ENCODE results near the gene PEAK3.

Gene PEAK3

DNA sequence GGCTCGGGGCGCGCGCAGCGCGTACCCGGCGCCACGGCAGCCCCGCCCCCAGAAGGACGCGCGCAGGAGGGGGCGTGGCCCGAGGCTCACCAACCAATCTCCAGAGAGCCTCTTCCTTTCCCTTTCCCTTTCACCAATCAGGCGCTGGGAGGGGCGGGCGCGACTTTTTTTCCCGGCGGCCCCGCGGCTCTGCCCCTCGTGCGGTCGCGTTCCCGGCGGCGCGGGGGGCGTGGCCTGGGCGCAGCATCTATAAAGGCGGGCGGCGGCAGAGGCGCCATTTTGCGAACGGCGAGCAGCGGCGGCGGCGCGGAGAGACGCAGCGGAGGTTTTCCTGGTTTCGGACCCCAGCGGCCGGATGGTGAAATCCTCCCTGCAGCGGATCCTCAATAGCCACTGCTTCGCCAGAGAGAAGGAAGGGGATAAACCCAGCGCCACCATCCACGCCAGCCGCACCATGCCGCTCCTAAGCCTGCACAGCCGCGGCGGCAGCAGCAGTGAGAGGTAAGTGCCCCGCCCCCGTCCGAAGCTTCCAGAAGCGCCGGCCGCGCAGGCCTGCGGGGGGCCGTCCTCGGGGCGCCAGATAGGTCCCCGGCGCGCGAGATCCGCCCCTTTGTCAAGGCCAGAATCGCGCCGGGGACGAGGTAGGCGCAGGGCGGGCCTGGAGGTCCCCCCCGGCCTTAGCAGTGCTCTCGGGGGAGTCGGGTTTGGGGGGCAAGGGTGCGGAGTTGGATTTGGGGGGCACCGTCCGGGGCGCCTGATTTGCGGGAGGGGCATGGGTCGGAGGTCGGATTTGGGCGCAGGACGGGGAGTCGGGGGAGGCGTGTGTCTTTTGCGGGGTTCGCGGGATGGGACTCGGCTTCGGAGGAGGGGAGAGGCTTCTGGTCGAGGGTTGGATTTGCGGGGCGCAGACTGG, 12.5 kb downstream of the PEAK3 start:
- peak; percentile 97 for DNase-seq

DNA sequence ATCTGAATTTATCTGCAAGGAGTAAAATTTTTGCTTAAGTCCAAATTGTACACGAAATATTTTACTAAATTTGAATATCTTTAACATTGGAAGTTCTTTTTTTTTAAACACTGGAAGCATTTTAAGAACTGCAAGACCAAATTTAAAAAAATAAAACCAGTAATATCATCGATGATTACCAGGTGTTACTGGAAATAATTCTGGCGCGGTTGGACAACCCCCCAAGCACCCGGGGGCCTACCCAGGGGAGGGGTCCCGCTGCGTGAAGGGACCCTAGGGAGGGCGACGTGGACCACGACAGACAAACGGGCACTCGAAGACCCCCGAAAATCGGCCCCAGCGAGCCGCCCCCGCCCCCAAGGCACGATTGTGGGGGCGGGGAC, 13.1 kb downstream of the PEAK3 start:
- no peak for DNase-seq

DNA sequence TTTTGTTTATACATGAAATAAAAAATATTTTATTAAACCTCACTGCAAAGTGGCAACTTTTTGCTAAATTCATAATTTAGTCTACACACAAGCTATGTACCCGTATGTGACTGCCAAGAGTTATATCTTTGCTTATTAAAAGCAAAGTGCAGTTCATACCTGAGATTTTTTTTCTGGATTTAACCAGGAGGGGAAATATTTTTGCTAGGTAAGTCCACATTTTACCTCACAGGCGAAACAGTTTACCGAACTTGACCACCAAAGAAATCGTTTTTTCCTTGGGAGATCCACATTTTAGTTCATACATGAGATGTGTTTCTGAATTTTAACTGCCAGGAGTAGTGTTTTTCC, 13.5 kb downstream of the PEAK3 start:
- DNase-seq, result no peak

DNA sequence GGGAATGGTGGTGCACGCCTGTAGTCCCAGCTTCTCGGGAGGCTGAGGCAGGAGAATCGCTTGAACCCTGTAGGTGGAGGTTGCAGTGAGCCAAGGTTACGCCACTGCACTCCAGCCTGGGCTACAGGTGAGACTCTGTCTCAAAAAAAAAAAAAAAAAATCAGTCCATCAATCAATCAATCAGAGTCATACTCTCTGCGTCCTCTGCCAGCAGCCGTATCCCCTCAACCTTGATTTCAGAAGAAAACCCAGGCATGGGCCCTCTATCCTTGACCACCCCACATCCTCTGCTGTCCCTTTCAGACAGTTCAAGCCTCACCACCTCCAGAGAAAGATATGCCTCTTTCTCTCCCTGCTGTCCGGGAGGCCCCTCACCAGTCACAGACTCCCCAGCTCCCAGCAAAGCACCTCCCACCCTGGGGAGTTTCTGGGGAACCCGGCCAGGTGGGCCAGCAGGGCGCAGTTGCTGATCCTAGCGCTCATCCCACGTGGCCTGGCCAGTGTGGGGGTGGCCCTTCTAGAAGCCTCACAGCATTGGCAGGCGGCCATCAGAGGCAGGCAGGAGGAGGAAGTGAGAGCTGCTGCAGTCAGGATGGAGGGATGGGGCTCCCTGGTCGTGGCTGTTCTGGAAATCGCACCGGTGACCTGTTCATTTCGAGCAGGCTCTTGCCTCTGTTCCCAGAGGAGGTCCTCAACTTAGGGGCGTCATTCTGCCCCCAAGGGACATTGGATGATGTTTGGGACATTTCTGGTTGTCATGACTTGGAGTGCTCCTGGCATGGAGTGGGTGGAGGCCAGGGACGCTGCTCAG, 15.6 kb downstream of the PEAK3 start:
- DNase-seq, result peak; percentile 39

DNA sequence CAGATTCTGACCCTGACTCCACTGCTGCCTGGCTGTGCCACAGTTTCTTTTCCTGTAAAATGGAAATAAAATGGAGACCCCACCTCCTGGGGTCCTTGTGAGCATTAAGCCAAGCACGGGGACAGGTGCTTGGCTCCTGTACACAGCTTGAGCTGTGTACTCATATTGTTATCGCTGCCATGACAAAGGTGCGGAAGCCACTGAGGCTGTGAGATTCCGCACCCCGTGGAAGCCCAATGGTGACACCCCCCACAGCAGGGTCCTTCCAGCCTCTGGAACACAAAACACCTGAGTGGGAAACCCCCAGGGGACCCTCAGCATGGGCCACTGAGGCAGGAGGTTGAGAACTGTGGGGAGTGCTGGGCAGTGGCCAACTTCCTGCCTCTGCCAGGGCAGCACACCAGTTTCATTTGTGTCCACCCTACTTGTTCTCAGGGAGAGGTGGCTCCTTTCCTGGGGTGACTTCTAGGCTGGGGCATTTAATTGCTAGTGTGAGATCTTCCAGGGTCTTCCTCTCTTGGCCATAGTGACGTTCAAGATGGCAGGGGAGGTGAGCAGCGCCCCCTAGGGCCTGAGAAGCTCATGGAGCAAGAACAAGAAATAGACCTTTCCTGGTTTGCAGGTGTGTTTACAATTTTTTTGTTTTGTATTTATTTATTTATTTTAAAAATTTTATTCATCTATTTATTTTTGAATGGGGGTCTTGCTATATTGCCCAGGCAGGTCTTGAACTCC, 20.4 kb downstream of the PEAK3 start:
- DNase-seq, result no peak

DNA sequence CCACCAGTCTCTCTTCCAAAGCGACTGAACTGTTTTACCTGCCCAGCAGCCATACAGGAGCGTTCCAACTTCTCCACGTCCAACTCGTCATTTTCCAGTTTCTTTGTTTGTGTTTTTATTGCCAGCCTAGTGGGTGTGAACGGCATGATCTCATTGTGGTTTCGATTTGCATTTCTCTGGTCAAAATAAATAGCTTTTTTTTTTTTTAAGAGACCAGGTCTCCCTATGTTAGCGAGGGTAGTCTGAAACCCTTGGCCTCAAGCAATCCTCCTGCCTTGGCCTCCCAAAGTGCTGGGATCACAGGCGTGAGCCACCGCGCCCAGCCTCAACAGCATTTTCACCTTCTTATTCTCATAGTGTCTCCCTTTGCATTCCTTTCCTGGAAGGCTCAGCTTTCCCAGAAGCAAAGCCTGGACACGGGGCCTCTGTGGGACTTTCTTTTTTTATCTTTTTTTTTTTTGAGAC, 21.6 kb downstream of the PEAK3 start:
- DNase-seq, result no peak

DNA sequence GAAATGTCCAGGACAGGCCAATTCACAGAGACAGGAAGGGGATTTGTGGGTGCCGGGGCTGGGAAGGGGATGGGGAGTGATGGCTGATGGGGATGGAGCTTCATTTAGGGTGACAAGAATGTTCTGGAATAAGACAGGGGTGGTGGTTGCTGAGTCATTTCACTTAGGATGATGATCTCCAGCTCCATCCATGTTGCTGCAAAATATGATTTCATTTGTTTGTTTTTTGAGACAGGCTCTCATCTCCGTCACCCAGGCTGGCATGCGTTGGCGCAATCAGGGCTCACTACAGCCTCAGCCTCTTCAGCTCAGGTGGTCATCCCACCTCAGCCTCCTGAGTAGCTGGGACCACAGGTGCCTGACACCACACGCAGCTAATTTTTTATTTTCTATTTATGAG, 22.6 kb downstream of the PEAK3 start:
- DNase-seq, result no peak

DNA sequence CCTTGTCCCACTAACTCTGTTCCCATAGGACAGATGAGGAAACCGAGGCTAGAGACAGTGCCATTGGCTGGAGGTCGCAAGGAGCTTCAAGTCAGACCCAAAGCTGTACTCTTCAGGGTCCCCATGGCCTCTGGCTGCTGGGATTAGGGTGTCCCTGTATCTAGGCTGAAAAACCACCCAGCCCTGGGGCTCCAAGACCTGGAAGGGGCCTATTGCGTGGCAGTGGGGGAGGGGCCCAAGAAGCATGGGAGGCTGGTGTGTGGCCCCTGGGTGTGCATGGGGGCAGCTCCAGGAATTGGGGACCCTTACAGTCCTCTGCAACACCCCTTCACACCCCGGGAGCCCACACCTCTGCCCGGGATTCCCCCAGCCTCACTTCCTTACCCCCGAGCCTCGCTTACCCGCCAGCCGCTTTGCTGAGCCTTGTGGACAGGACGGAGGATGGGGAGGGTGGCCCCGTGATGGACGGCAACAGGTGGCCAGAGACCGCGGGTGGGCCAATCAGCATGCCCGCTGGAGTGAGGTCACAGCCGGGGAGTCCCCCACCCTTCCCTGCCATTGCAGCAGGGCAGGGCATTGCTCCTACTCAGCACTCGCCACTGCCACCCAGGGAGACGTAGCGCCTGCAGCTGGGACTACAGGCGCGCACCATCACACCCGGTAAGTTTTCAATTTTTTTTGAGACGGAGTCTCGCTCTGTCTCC, 25.8 kb downstream of the PEAK3 start, which contains the start of gene JSRP1:
Gene JSRP1 (minus strand): TSS at position 436 of the 704 bp plus-strand sequence. CDS start 1,103 bp downstream, outside the sequence.
- DNase-seq, result no peak

DNA sequence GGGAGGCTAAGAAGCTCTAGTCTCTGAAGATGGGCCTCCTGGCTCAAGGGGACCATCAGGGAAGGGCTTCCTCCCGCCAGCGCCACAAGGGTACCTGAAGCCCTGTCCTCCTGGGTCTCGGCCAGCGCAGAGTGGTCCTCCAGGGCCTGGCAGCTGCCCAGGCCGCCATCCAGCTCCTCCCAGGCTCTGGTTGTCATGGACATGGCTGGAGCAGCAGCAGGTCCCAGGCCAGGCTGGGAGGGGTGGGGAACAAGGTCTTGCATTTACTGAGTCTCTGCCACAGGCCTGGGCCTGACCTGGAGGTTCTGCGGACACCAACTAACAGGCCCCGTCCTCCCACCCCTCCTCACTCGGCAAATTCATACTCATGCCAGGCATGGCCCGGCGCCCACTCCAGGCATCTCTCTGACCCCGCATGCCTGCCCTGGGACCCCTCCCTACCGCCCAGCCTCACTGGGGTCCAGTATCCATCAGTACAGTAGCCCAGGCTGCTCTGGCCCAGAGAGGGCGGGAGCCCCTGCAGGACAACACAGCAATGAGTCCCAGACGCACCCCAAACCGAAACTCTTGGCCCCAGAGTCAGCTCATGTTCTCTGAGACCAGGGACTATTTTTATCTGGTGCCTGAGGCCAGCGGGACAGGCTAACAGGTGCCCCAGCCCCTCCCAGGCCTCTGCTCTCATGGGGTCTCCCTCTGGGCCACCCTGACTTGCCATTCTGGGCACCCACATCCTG, 26.7 kb downstream of the PEAK3 start:
- DNase-seq, result no peak

DNA sequence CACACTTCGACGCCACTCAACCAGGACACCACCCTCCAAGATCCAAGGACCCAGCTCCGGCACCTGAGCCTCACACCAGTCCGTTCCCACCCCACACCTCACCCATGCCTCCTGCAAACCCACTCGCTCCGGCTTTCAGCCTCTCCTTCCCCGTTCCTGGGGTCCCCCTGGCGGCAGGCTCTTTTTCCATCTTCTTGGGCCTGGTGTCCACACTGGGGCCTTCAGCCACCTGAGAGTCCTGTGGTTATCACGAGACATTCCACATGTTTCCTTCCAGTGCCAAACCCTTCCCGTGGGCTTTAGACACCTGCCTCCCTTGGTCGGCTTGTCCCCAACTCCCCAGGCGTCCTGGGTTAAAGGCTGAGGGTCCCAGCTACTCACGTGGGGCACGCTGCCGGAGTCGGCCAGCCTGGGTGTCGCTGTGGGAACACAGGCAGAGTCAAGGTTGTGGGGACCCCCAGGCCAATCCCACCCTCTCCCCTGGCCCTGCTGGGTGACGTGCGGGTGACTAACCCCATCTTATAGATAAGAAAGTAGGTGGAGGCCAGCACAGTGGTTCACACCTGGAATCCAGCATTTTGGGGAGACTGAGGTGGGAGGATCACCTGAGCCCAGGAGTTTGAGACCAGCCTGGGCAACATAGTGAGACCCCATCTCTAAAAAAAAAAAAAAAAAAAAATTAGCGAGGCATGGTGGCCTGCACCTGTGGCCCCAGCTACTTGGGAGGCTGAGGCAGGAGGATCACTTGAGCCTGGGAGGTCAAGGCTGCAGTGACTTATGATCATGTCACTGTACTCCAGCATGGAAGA, 27.7 kb downstream of the PEAK3 start:
- DNase-seq, result no peak

DNA sequence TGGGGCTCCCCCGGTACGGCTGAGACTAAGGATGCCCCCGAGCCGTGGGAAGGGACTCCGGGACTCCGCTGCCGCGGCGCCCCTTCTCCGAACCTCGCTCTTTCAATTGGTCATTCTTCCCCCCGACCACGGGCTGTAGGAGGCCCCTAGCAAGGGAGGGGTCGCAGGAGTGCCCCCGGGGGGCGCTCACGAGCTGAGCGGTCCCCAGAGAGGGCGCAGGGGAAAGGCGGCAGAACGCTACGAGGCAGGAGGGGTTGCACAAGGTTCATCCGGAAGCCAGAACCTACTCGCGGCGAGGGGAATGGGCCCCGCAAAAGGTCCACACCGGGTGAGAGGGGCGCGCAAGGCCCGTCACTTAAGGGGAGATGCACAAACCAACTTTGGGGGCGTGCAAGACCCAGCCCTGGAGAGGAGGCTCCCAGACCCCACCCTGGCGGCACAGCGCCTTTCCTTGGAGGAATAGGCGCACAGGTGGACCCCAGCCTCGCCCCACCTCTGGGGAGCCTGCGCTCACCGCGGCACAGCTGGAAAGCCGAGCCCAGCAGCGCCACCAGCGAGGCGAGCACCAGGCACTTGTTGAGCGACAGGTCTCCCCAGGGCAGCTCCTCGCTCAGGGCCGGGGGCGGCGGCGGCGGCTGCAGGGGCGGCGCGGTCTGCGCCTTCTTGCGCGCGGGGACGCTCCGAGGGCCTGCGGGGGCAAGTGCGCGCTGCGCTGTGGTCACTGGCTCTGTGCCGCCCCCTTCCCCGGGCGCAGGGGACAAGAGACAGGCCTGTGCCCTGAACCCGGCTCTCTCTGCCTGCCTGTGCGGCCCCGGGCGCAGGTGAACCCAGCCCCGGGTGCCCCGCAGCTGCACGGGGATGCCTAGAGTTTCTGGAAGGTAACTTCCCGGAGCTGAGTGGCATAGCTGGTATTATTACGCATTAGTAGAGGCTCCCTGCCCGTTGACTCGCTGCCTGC, 28.6 kb downstream of the PEAK3 start:
- no peak for DNase-seq

DNA sequence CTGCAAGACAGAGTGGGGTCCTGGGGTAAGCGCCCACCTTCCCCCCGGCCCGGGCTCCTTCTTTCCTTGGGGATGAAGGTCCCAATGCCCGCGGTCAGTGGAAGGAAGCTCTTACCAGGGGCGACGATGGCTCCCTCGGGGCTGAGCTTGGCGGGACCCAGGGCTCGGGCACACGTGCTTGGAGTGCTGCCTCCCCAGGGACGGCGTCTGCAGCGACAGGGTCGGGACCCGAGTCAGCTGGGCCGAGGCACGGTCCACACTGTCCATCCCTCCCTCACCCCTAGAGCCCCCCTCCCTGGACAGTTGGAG, 29.2 kb downstream of the PEAK3 start:
- DNase-seq, result no peak

DNA sequence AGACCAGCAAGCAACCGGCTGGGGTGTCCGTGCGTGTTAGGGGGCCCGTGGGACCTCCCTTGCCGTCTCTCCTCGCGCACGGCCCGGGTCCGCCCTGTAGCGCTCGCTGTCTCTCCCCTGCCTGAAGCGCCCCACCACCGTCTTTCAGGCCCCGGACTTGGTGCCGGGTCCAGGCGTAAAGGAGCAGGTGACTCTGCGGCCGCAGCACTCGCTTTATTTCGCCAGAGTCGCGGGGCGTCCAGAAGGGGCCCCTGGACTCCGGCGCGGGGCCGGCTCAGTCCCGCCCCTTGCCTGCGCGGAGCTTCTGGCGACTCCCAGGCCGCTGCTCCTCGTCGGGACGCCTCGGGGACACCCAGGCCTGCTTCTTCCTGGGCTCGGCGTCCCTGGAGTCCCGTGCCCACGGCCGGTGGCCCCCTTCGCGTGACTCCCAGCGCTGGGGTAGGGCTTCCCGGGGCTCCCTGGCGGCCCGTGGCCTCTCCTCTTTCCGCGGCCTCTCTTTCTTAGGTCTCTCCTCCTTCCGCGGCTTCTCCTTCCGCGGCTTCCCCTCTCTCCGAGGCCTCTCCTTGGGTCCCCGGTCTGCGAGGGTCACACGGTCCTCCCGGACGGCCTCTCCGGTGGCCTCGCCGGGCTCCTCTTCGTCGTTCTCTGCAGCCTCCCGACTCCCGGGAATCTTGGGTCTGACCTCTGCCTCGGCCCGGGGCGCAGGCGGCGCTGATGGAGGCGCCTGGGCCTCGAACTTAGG, 29.7 kb downstream of the PEAK3 start:
- no peak for DNase-seq

DNA sequence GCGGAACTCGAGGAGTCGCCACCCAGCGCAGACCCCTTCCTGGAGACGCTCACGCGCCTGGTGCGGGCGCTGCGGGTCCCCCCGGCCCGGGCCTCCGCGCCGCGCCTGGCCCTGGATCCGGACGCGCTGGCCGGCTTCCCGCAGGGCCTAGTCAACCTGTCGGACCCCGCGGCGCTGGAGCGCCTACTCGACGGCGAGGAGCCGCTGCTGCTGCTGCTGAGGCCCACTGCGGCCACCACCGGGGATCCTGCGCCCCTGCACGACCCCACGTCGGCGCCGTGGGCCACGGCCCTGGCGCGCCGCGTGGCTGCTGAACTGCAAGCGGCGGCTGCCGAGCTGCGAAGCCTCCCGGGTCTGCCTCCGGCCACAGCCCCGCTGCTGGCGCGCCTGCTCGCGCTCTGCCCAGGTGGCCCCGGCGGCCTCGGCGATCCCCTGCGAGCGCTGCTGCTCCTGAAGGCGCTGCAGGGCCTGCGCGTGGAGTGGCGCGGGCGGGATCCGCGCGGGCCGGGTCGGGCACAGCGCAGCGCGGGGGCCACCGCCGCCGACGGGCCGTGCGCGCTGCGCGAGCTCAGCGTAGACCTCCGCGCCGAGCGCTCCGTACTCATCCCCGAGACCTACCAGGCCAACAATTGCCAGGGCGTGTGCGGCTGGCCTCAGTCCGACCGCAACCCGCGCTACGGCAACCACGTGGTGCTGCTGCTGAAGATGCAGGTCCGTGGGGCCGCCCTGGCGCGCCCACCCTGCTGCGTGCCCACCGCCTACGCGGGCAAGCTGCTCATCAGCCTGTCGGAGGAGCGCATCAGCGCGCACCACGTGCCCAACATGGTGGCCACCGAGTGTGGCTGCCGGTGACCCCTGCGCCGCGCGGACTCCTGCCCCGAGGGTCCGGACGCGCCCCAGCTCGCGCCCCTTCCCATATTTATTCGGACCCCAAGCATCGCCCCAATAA, 30.6 kb downstream of the PEAK3 start:
- DNase-seq, result no peak

DNA sequence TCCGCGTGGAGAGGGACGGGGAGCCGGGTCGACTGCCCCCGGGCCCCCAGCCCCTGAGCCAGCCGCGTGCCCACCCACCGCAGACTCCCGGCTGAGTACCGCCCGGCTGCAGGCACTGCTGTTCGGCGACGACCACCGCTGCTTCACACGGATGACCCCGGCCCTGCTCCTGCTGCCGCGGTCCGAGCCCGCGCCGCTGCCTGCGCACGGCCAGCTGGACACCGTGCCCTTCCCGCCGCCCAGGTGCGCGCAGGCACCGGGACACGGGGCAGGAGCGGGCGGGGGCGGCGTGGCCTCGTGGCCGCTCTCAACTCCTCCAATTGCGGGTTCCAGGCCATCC, 31.2 kb downstream of the PEAK3 start:
- DNase-seq, result no peak

DNA sequence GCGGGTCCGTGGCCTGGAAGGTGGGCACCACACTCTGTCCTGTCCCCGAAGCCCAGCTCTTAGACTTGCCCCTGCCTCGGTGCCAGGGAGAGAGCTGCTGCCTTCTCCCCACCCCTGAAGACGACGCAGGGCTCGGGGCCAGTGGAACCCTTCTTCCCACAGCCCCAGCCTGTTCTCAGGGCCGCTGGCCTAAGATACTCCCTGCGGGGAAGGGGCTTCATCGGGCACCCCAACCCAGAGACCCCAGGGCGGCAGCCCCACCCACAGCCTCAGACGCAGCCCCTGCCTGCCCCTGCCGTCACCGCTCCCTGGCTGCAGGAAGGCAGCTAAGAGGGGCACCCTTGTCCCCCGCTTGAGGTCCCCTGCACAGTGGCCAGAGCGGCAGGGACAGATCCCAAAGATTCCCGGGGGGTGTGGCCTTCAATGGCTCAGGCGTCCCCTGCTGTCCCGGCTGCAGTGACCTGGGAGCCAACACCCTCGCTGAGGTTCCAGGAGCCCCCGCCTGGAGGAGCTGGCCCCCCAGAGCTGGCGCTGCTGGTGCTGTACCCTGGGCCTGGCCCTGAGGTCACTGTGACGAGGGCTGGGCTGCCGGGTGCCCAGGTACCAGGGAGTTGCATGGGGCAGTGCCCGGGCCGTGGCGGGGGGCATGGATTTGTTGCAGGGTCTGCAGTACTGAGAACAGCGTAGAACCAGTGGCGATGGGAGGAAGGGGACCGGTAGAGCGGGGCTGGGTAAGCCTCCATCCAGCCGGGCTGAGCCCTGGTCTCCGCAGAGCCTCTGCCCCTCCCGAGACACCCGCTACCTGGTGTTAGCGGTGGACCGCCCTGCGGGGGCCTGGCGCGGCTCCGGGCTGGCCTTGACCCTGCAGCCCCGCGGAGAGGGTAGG, 31.9 kb downstream of the PEAK3 start:
- DNase-seq, result no peak

All from NCI-H345 (cell line).